ENCODE measurements around the gene PTPN9.
"Not testable (repeated sequence)": the region's sequence is repeated elsewhere in the genome, so short reads cannot be mapped to it uniquely, and the experiment has no call there.

The PTPN9 gene

GRCh38 chr15:75582943-75583342 lies 3.8 kb upstream of the PTPN9 start:
- DNase-seq, result not testable (repeated sequence)

GRCh38 chr15:75578173-75578947 lies 755 bp downstream of the PTPN9 start:
- no peak for DNase-seq

- DNase-seq, result peak; percentile 30
These were observed 1.5 kb downstream of the PTPN9 start for GRCh38 chr15:75577401-75578172.

GRCh38 chr15:75573648-75574384 lies 5.3 kb downstream of the PTPN9 start:
- DNase-seq, result no peak

- DNase-seq, result peak; percentile 24
These were observed 8.8 kb downstream of the PTPN9 start for GRCh38 chr15:75570126-75570845.

- no peak for DNase-seq
These were observed 13.8 kb downstream of the PTPN9 start for GRCh38 chr15:75565062-75565970.

- DNase-seq, result no peak
These were observed 17.2 kb downstream of the PTPN9 start for GRCh38 chr15:75561888-75562287.

- not testable (repeated sequence) for DNase-seq
These were observed 19.8 kb downstream of the PTPN9 start for GRCh38 chr15:75559360-75559759.

- not testable (repeated sequence) for DNase-seq
These were observed 20.2 kb downstream of the PTPN9 start for GRCh38 chr15:75558955-75559354.

- peak; percentile 37 for DNase-seq
These were observed 24.4 kb downstream of the PTPN9 start for GRCh38 chr15:75554717-75555116.

GRCh38 chr15:75553659-75554058 lies 25.5 kb downstream of the PTPN9 start:
- no peak for DNase-seq

- DNase-seq, result no peak
These were observed 28.0 kb downstream of the PTPN9 start for GRCh38 chr15:75551091-75551490.

- DNase-seq, result no peak
These were observed 34.1 kb downstream of the PTPN9 start for GRCh38 chr15:75545064-75545463.

- no peak for DNase-seq
These were observed 34.8 kb downstream of the PTPN9 start for GRCh38 chr15:75544359-75544758.

- DNase-seq, result not testable (repeated sequence)
These were observed 36.1 kb downstream of the PTPN9 start for GRCh38 chr15:75542949-75543545.

- no peak for DNase-seq
These were observed 36.7 kb downstream of the PTPN9 start for GRCh38 chr15:75542386-75542797.

GRCh38 chr15:75538376-75538775 lies 40.7 kb downstream of the PTPN9 start:
- no peak for DNase-seq

GRCh38 chr15:75533945-75534344 lies 45.2 kb downstream of the PTPN9 start:
- DNase-seq, result no peak

- peak; percentile 75 for DNase-seq
These were observed 46.5 kb downstream of the PTPN9 start for GRCh38 chr15:75532413-75533250.

GRCh38 chr15:75531041-75531450 lies 48.1 kb downstream of the PTPN9 start:
- DNase-seq, result peak; percentile 18

Data from EL (cell line).